ENCODE measurements around the gene TTYH1.
A peak's percentile ranks its signal among the peaks of the same experiment; 100 is the strongest.
"Not testable (repeated sequence)": the region's sequence is repeated elsewhere in the genome, so short reads cannot be mapped to it uniquely, and the experiment has no call there.

TTYH1 gene

DNA sequence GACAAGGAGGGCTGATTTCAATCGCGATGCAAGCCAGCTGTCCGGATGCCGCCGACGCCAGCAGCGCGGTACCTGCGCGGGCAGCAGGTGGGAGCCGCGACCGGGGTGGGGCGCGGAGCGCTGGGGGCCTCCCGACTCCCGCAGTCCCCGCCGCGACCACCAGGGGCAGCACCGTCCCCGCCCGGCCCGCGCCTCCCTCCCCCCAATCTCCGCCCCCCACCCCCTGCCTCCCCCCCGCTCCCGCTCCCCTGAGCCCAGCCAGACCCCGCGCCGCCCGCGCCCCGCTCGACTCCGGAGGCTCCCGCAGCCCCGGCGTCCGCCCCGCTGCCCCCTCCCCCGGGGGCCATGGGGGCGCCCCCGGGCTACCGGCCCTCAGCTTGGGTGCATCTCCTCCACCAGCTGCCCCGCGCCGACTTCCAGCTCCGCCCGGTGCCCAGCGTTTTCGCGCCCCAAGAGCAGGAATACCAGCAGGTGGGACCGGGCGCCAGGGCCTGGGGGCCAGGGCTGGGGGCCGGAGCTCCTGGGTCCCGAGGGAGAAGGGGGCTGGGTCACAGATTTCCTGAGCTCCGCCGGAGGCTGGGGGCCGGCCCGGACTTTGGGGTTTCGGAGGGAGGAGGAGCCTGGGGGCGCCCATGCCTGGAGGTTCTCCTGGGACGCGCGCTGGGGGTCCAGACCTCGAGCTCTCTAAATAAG lies at the start of gene TTYH1:
TSS of gene TTYH1 (plus strand) at position 257 of the 693 bp plus-strand sequence. CDS start at position 346, 89 bp downstream.
- ChIA-PET CTCF (no interaction called here), POLR2A (interaction anchor here (0.7 to 1.1 kb wide), 3 partner anchors 13 to 34 kb away, joined by 3 read pairs; partner anchors contain the start of gene LENG8)
- DNase-seq (ENCODE audit: extremely low spot score), result peak; percentile 85
- TF ChIP-seq, protein P1, sequence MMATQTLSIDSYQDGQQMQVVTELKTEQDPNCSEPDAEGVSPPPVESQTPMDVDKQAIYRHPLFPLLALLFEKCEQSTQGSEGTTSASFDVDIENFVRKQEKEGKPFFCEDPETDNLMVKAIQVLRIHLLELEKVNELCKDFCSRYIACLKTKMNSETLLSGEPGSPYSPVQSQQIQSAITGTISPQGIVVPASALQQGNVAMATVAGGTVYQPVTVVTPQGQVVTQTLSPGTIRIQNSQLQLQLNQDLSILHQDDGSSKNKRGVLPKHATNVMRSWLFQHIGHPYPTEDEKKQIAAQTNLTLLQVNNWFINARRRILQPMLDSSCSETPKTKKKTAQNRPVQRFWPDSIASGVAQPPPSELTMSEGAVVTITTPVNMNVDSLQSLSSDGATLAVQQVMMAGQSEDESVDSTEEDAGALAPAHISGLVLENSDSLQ (IDR thresholded peaks at IDR 0.05), result no peak
- TF ChIP-seq LEF1 (IDR thresholded peaks at IDR 0.05; ENCODE audit: borderline replicate concordance) (no peak), FOXA1 (IDR thresholded peaks at IDR 0.05) (no peak), ZNF384 (IDR thresholded peaks at IDR 0.05) (no peak), HDGF (IDR thresholded peaks at IDR 0.05; ENCODE audit: borderline replicate concordance) (no peak), ARNT (IDR thresholded peaks at IDR 0.05) (no peak), SP1 (IDR thresholded peaks at IDR 0.05) (no peak), CTBP1 (IDR thresholded peaks at IDR 0.05; ENCODE audit: borderline replicate concordance) (no peak), ELF4 (IDR thresholded peaks at IDR 0.05) (no peak), FOXK2 (IDR thresholded peaks at IDR 0.05) (no peak), NFRKB (IDR thresholded peaks at IDR 0.05) (no peak), SUZ12 (IDR thresholded peaks at IDR 0.05) (no peak), BHLHE40 (IDR thresholded peaks at IDR 0.05; ENCODE audit: borderline replicate concordance) (no peak), TARDBP (IDR thresholded peaks at IDR 0.05) (no peak), L3MBTL2 (conservative IDR thresholded peaks at IDR 0.05) (no peak), FOXM1 (IDR thresholded peaks at IDR 0.05; ENCODE audit: borderline replicate concordance) (no peak)

GRCh38 chr19:54365798-54366197 lies 49.5 kb upstream of the TTYH1 start:
- POLR2A ChIA-PET; CTCF ChIA-PET; DNase-seq (ENCODE audit: extremely low spot score): not testable (repeated sequence)

- ChIA-PET CTCF (no interaction called here), POLR2A (no interaction called here)
- no peak for TF ChIP-seq FOXK2 (IDR thresholded peaks at IDR 0.05)
- no peak for TF ChIP-seq SUZ12 (IDR thresholded peaks at IDR 0.05)
- no peak for TF ChIP-seq FOXM1 (IDR thresholded peaks at IDR 0.05; ENCODE audit: borderline replicate concordance)
- TF ChIP-seq LEF1 (IDR thresholded peaks at IDR 0.05; ENCODE audit: borderline replicate concordance), result no peak
- DNase-seq (ENCODE audit: extremely low spot score), result no peak
Measured at GRCh38 chr19:54366811-54367210, 48.5 kb upstream of the TTYH1 start.

DNA sequence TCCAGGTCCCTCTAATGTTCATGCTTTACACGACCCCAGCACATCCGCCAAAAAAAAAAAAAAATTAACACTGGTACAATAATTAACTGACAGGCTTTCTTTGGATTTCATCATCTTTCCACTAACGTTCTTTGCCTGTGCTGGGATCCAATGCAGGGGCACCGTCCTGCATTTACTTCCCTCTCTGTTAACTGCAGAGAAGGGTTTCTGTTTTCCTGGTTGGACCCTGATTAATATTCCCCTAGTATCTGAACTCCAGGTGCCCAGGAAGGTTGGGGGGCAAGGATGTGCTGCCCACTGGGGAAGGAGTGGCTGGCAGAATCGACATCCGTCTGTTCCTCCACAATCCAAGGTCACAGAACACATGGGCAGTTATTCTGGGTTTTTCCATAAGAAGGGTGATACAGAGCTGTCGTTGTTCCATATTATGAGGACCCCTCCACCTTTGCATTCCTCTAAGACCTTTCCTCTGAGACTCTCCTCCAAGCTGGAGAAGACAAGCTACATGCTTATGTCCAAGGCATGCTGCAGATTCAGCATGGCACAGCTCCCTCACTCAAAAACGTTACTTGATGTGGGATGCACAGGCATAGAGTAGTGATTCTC lies 46.1 kb upstream of the TTYH1 start:
- POLR2A ChIA-PET, result no interaction called here
- CTCF ChIA-PET, result interaction anchor here (0.8 kb wide), 1 partner anchor 339 kb away, joined by 3 read pairs; no protein-coding TSS in a partner anchor
- no peak for TF ChIP-seq ARNT (IDR thresholded peaks at IDR 0.05)
- no peak for DNase-seq (ENCODE audit: extremely low spot score)

DNA sequence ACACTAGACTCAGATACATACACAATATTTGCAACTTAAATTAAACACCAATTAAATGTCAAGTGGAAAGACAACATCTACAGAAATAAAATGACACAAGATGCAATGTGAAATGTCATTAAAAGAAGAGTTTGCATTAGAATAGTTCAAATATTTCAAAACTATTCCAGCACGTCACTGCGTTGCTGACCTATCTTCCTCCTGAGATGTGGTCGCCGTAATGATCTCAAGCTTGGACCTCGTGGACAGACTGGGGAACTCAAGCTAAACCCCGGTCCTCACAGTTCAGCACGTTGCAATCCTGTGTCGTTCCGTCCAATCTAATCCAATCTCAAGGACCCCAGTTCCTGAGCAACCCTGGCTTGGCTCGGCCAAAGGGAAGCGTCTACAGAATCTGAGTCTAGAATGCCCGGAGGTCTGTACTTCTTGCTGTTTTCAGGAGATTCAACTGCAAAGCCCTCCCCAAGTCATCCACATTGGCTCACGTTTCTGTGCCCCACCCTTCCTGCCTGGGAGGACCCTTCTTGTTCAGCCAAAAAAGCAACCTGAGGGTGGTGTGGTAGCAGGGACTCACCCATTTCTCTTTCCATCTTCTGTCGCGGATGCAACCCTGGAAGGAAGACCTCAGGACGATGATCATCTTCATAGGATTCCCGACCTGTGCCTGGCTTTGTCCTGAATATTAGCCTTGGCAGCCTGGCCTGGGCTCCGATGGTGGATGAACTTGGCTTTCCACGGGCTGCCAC lies 45.4 kb upstream of the TTYH1 start:
- POLR2A ChIA-PET; DNase-seq (ENCODE audit: extremely low spot score): not testable (repeated sequence)
- CTCF ChIA-PET, result interaction anchor here (0.8 kb wide), 1 partner anchor 340 kb away, joined by 3 read pairs; no protein-coding TSS in a partner anchor

- POLR2A ChIA-PET; CTCF ChIA-PET; DNase-seq (ENCODE audit: extremely low spot score): not testable (repeated sequence)
Measured at GRCh38 chr19:54370434-54370796, 44.8 kb upstream of the TTYH1 start.

- DNase-seq (ENCODE audit: extremely low spot score); POLR2A ChIA-PET; CTCF ChIA-PET: not testable (repeated sequence)
Measured at GRCh38 chr19:54371453-54371852, 43.8 kb upstream of the TTYH1 start.

- DNase-seq (ENCODE audit: extremely low spot score), result no peak
- ChIA-PET CTCF (no interaction called here), POLR2A (no interaction called here)
- TF ChIP-seq NFRKB (IDR thresholded peaks at IDR 0.05), result no peak
- no peak for TF ChIP-seq FOXA1 (IDR thresholded peaks at IDR 0.05)
- TF ChIP-seq BHLHE40 (IDR thresholded peaks at IDR 0.05; ENCODE audit: borderline replicate concordance), result no peak
- TF ChIP-seq LEF1 (IDR thresholded peaks at IDR 0.05; ENCODE audit: borderline replicate concordance), result no peak
- no peak for TF ChIP-seq SUZ12 (IDR thresholded peaks at IDR 0.05)
- TF ChIP-seq FOXM1 (IDR thresholded peaks at IDR 0.05; ENCODE audit: borderline replicate concordance), result no peak
- no peak for TF ChIP-seq ELF4 (IDR thresholded peaks at IDR 0.05)
- no peak for TF ChIP-seq FOXK2 (IDR thresholded peaks at IDR 0.05)
- TF ChIP-seq L3MBTL2 (conservative IDR thresholded peaks at IDR 0.05), result no peak
- no peak for TF ChIP-seq HDGF (IDR thresholded peaks at IDR 0.05; ENCODE audit: borderline replicate concordance)
- TF ChIP-seq ARNT (IDR thresholded peaks at IDR 0.05), result no peak
Measured at GRCh38 chr19:54373781-54374631, 41.3 kb upstream of the TTYH1 start.

DNA sequence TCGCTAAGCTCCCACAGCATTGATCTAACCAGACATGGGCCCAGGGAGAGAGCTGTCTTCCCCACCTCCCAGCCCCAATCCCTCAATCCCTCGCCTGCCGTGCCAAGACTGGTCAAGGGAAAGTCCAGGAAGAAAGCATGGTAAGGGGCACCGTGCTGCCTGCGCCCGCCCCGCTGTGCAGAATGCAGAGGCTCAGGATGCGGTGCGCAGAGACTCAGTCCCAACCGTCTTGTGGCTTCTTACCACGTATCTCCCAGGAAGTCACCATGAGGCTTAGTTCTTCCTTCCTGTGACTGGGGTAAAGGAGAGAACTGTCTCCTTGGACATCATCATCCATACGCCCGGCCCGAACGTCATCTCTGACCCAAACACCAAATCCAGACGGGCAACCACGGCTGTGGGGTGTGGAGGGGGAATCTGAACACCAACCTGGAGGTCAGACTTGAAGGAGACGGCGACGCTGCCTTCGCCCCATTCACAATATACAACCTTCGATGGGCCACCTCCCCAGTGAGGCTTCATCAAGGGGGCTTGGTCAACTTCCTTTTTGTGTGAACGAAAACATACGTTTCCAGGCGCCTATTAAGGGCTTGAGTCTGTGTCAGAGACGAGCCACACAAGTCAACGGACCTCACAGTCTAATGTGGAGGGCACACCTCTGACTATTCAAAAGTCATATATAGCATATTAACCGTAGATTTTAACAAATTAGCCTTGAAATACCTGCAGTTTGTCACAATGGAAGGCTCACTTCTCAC lies 39.9 kb upstream of the TTYH1 start:
- POLR2A ChIA-PET; CTCF ChIA-PET; DNase-seq (ENCODE audit: extremely low spot score): not testable (repeated sequence)

All from HEK293T (cell line).